Esophagus squamous epithelium (tissue), 5 donors: ENCODE measurements around the gene LAMTOR4. TPM values are rescaled to one million over a fixed set of nuclear protein-coding genes. Genes with fewer than 3 reads are reported as not detected.

Experiments used
- DNase-seq: peaks from one replicate; lab custom pipeline; 2025; lab: John Stamatoyannopoulos, UW
- H3K27ac ChIP-seq, 4 donors: fragments of 200-600 bp; sonication (generic); one replicate each; pipeline ENCODE4 v1.5.1; 2016 to 2019; ENCODE audit warnings: mild to moderate bottlenecking in 1 of 4
- H3K27me3 ChIP-seq, 4 donors: fragments of 200-600 bp; sonication (generic); 1 replicate in 3 of 4; 2 replicates in 1 of 4; pipeline versions ENCODE4 v1.5.1 to v1.6.0; 2017 to 2021; ENCODE audit warnings: antibody characterized with exemption in 1 of 4
- H3K36me3 ChIP-seq, 3 donors: fragments of 200-600 bp; sonication (generic); one replicate each; pipeline ENCODE4 v1.5.1; 2016 to 2019
- H3K4me1 ChIP-seq, 3 donors: fragments of 200-600 bp; sonication (generic); one replicate each; pipeline ENCODE4 v1.5.1; 2017 to 2019
- H3K4me3 ChIP-seq, 4 donors: fragments of 200-600 bp; sonication (generic); 1 replicate in 3 of 4; 2 replicates in 1 of 4; pipeline ENCODE4 v1.5.1; 2016 to 2019; ENCODE audit warnings: mild to moderate bottlenecking in 2 of 4, moderate library complexity in 1 of 4
- H3K9me3 ChIP-seq, 3 donors: fragments of 200-600 bp; sonication (generic); one replicate each; pipeline ENCODE4 v1.5.1; 2016 to 2019
- CTCF ChIP-seq, 6 experiments: fragments of 450-650 bp in 4 of 6; fragments of 200-600 bp in 2 of 6; sonication (generic) in 2 of 6; IDR thresholded peaks; one replicate each; pipeline ENCODE4 v1.5.1; 2016 to 2019; ENCODE audit warnings: antibody characterized with exemption in 6 of 6, mild to moderate bottlenecking in 4 of 6, moderate library complexity in 4 of 6
- POLR2A ChIP-seq, 4 donors: fragments of 450-650 bp; IDR thresholded peaks; one replicate each; pipeline ENCODE4 v1.6.1; 2017; ENCODE audit warnings: antibody characterized with exemption in 4 of 4, mild to moderate bottlenecking in 4 of 4, moderate library complexity in 3 of 4
- WGBS, 2 donors: methylation state at CpG; one replicate each; pipeline ENCODE4 v1.1.5; 2018; 5-methylcytosine and 5-hydroxymethylcytosine counted together
- intact Hi-C: fragments of 100-400 bp; cut with DNase I; formaldehyde crosslinking; loops from one replicate; pipeline ENCODE4 v1.15.0; 2022
- total RNA-seq, 4 donors: library from RNA; depleted of rRNA; stranded (reverse); fragments of >200 nt; gene quantifications; one replicate each; pipeline ENCODE4 v1.1.0, GENCODE V29; 2016
- donor health status: DM: yes; HTN: yes; CAD: no.

LAMTOR4 gene
- total RNA-seq, 4 donors from 2014 or later, result 71.8 to 138 (median 86.7) TPM

GRCh38 chr7:100102950-100103840 is 45.5 kb upstream of the LAMTOR4 start:
- Histone ChIP-seq H3K9me3 (no peaks in the 10 kb centered on the region), H3K36me3 (peaks cover 24 to 67% (median 30%) of the 10 kb centered on the region in 3 donors), H3K27me3 (no peaks in the 10 kb centered on the region), H3K4me3 (no peak overlapping the region), H3K27ac (no peak overlapping the region), H3K4me1 (peaks cover 12 to 35% (median 12%) of the 10 kb centered on the region in 3 donors)
- WGBS, 2 donors, result 78 to 83% methylated on average over 9 to 13 of the region's 17 CpGs
- DNase-seq, result no peak
- intact Hi-C loops, result no loop called here
- TF ChIP-seq CTCF (IDR thresholded peaks at IDR 0.05) (no peak), POLR2A (IDR thresholded peaks at IDR 0.05) (no peak)

GRCh38 chr7:100105534-100105933 is 43.2 kb upstream of the LAMTOR4 start:
- peaks cover 23 to 76% (median 28%) of the 10 kb centered on the region in 3 donors for H3K36me3 ChIP-seq
- TF ChIP-seq POLR2A (IDR thresholded peaks at IDR 0.05) (no peak), CTCF (IDR thresholded peaks at IDR 0.05) (no peak)
- intact Hi-C loops, result no loop called here
- H3K4me3 ChIP-seq, result no peak overlapping the region
- no peak overlapping the region for H3K27ac ChIP-seq
- H3K9me3 ChIP-seq, result no peaks in the 10 kb centered on the region
- H3K4me1 ChIP-seq, result peaks cover 4 to 15% (median 4%) of the 10 kb centered on the region in 3 donors
- no peaks in the 10 kb centered on the region for H3K27me3 ChIP-seq
- DNase-seq, result no peak
- 89 to 94% methylated on average over 3 to 4 of the region's 4 CpGs for whole genome bisulfite sequencing, 2 donors

- no peak for DNase-seq
- Histone ChIP-seq H3K9me3 (no peaks in the 10 kb centered on the region), H3K4me3 (no peak overlapping the region), H3K27ac (no peak overlapping the region), H3K36me3 (peaks cover 23 to 87% (median 31%) of the 10 kb centered on the region in 3 donors), H3K27me3 (no peaks in the 10 kb centered on the region), H3K4me1 (peaks cover 4 to 11% (median 4%) of the 10 kb centered on the region in 3 donors)
- intact Hi-C loops, result no loop called here
- TF ChIP-seq CTCF (IDR thresholded peaks at IDR 0.05), result no peak
- TF ChIP-seq POLR2A (IDR thresholded peaks at IDR 0.05), result no peak
- 78% methylated on average over 7 of the region's 17 CpGs; no CpG with 5 or more reads in 1 of the 2 donors for WGBS, 2 donors
Measured at GRCh38 chr7:100106633-100107032, 42.1 kb upstream of the LAMTOR4 start.

- Histone ChIP-seq H3K27me3 (no peaks in the 10 kb centered on the region), H3K4me3 (no peak overlapping the region), H3K9me3 (no peaks in the 10 kb centered on the region), H3K4me1 (peaks cover 3 to 8% (median 3%) of the 10 kb centered on the region in 3 donors), H3K27ac (no peak overlapping the region), H3K36me3 (peaks cover 28 to 93% (median 37%) of the 10 kb centered on the region in 3 donors)
- WGBS, 2 donors, result 79 to 81% methylated on average over 15 to 18 of the region's 25 CpGs
- TF ChIP-seq POLR2A (IDR thresholded peaks at IDR 0.05) (no peak), CTCF (IDR thresholded peaks at IDR 0.05) (no peak)
- no peak for DNase-seq
- intact Hi-C loops, result no loop called here
Measured at GRCh38 chr7:100107125-100107737, 41.5 kb upstream of the LAMTOR4 start.

- intact Hi-C loops, result no loop called here
- TF ChIP-seq CTCF (IDR thresholded peaks at IDR 0.05) (no peak), POLR2A (IDR thresholded peaks at IDR 0.05) (no peak)
- no peak for DNase-seq
- Histone ChIP-seq H3K27ac (no peak overlapping the region), H3K4me3 (no peak overlapping the region), H3K9me3 (no peaks in the 10 kb centered on the region), H3K4me1 (peaks cover 0 to under 1% (median 0%) of the 10 kb centered on the region in 3 donors), H3K36me3 (peaks cover 28 to 100% (median 42%) of the 10 kb centered on the region in 3 donors), H3K27me3 (no peaks in the 10 kb centered on the region)
- WGBS, 2 donors, result 77 to 86% methylated on average over 10 to 11 of the region's 11 CpGs
Measured at GRCh38 chr7:100107890-100108289, 40.8 kb upstream of the LAMTOR4 start.
